Suppressor macrophage treated with lipopolysaccharide for 4 hours (primary cell): ENCODE measurements around the gene LRRC3.
A peak's percentile ranks its signal among the peaks of the same experiment; 100 is the strongest.

Experiments used
- DNase-seq: peaks from one replicate; pipeline ENCODE4 v3.0.0-alpha.2; 2020

The LRRC3 gene

GRCh38 chr21:44424608-44425306 is 30.6 kb upstream of the LRRC3 start:
- DNase-seq = no peak

GRCh38 chr21:44425307-44425894 is 29.9 kb upstream of the LRRC3 start:
- DNase-seq = no peak

- DNase-seq = no peak
Measured at GRCh38 chr21:44425895-44426662, 29.2 kb upstream of the LRRC3 start.

- no peak for DNase-seq
Measured at GRCh38 chr21:44426663-44427191, 28.6 kb upstream of the LRRC3 start.

- no peak for DNase-seq
Measured at GRCh38 chr21:44427241-44428120, 27.8 kb upstream of the LRRC3 start.

- peak; percentile 17 for DNase-seq
Measured at GRCh38 chr21:44428281-44428960, 26.9 kb upstream of the LRRC3 start.

GRCh38 chr21:44429894-44430293 is 25.4 kb upstream of the LRRC3 start:
- DNase-seq = no peak

- DNase-seq = no peak
Measured at GRCh38 chr21:44431300-44431699, 24.0 kb upstream of the LRRC3 start.

- no peak for DNase-seq
Measured at GRCh38 chr21:44432841-44433790, 22.2 kb upstream of the LRRC3 start.

GRCh38 chr21:44433791-44434567 is 21.3 kb upstream of the LRRC3 start:
- no peak for DNase-seq

GRCh38 chr21:44434568-44434925 is 20.8 kb upstream of the LRRC3 start:
- no peak for DNase-seq

- DNase-seq = no peak
Measured at GRCh38 chr21:44434936-44435635, 20.2 kb upstream of the LRRC3 start.

- no peak for DNase-seq
Measured at GRCh38 chr21:44436111-44436611, 19.1 kb upstream of the LRRC3 start.

- DNase-seq = no peak
Measured at GRCh38 chr21:44436958-44437357, 18.4 kb upstream of the LRRC3 start.

- DNase-seq = no peak
Measured at GRCh38 chr21:44437371-44437695, 18.0 kb upstream of the LRRC3 start.

- no peak for DNase-seq
Measured at GRCh38 chr21:44437696-44438431, 17.4 kb upstream of the LRRC3 start.

- DNase-seq = no peak
Measured at GRCh38 chr21:44438531-44439210, 16.6 kb upstream of the LRRC3 start.

- DNase-seq = no peak
Measured at GRCh38 chr21:44439211-44439600, 16.1 kb upstream of the LRRC3 start.
